ENCODE measurements around the gene PTTG1. TPM values are rescaled to one million over a fixed set of nuclear protein-coding genes. Genes with fewer than 3 reads are reported as not detected.

Gene PTTG1
- total RNA-seq, 1 experiment from 2014 or later, result 183 TPM

DNA sequence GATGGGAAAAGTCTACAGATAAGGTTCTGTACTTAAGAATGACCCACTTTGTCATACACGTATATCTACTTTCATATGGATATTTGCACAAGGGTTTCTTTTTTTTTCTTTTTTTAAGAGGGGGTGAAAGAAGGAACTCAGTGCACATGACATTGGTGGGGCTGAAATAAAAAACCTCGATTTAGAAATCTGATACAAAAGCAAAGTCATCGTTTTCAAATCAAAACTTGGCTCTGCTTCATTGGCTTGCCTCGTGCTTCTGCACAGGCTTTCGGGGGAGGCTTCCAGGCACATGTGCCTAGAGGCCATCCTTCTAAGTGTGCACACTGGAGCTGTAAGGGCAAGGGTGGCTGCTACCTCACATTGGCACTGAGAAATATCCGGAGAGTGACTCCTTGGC lies 31.1 kb downstream of the PTTG1 start:
- intact Hi-C loops (cut with micrococcal nuclease), result no loop called here
- CTCF ChIA-PET, result interaction anchor here (1.2 kb wide), 1 partner anchor 13 kb away, joined by 3 read pairs; no protein-coding TSS in a partner anchor
- POLR2A ChIA-PET, result no interaction called here

GRCh38 chr5:160453751-160454150 lies 32.1 kb downstream of the PTTG1 start:
- Histone ChIP-seq H3K4me3 (replicated peaks in 1 of 2; ENCODE audit: low read depth in 1 of 2, low read length in 2 of 2) (no peak overlapping the region), H3K27ac (ENCODE audit: low read depth, low read length) (no peak overlapping the region), H3K9me3 (ENCODE audit: control insufficient read depth in 1 of 2, insufficient read depth in 1 of 2, low read depth in 1 of 2, low read length in 2 of 2) (no peaks in the 10 kb centered on the region), H3K4me1 (ENCODE audit: control insufficient read depth in 1 of 2, insufficient read depth in 2 of 2, low read length in 2 of 2) (no peaks in the 10 kb centered on the region), H2AFZ (ENCODE audit: low read depth, low read length, poor library complexity, severe bottlenecking) (no peak overlapping the region), H4K20me1 (ENCODE audit: insufficient read depth) (no peaks in the 10 kb centered on the region), H3K27me3 (ENCODE audit: insufficient read depth, low read length) (peaks cover 39% of the 10 kb centered on the region), H3K36me3 (ENCODE audit: control insufficient read depth in 1 of 2, insufficient read depth in 2 of 2, low read length in 2 of 2) (no peaks in the 10 kb centered on the region), H3K9me2 (ENCODE audit: insufficient read depth) (no peaks in the 10 kb centered on the region), H3K79me2 (ENCODE audit: insufficient read depth, low read length) (no peaks in the 10 kb centered on the region), H3K9ac (ENCODE audit: low read length) (no peak overlapping the region), H3K4me2 (ENCODE audit: low read length) (no peak overlapping the region)
- no TSS peak for BruUV-seq (replicated peaks)
- ATAC-seq (no peak), DNase-seq (ENCODE audit: low read depth, low spot score) (no peak)
- TF ChIP-seq ELF1 (IDR thresholded peaks at IDR 0.05; ENCODE audit: borderline replicate concordance, low read depth) (no peak), EZH2phosphoT487 (IDR thresholded peaks at IDR 0.05; ENCODE audit: borderline replicate concordance) (no peak), CEBPB (IDR thresholded peaks at IDR 0.05; ENCODE audit: low read depth) (no peak), EZH2 (IDR thresholded peaks at IDR 0.05) (no peak), YY1 (IDR thresholded peaks at IDR 0.05; ENCODE audit: extremely low read depth, insufficient replicate concordance, low read depth, low read length) (no peak), SP1 (IDR thresholded peaks at IDR 0.05; ENCODE audit: low read depth) (no peak), TCF7L2 (IDR thresholded peaks at IDR 0.05; ENCODE audit: borderline replicate concordance, extremely low read depth, insufficient read depth, insufficient read length) (no peak), SIN3A (IDR thresholded peaks at IDR 0.05; ENCODE audit: low read depth) (no peak)
- TF ChIP-seq, protein P1, sequence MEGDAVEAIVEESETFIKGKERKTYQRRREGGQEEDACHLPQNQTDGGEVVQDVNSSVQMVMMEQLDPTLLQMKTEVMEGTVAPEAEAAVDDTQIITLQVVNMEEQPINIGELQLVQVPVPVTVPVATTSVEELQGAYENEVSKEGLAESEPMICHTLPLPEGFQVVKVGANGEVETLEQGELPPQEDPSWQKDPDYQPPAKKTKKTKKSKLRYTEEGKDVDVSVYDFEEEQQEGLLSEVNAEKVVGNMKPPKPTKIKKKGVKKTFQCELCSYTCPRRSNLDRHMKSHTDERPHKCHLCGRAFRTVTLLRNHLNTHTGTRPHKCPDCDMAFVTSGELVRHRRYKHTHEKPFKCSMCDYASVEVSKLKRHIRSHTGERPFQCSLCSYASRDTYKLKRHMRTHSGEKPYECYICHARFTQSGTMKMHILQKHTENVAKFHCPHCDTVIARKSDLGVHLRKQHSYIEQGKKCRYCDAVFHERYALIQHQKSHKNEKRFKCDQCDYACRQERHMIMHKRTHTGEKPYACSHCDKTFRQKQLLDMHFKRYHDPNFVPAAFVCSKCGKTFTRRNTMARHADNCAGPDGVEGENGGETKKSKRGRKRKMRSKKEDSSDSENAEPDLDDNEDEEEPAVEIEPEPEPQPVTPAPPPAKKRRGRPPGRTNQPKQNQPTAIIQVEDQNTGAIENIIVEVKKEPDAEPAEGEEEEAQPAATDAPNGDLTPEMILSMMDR (IDR thresholded peaks at IDR 0.05 in 2 of 3, conservative IDR thresholded peaks at IDR 0.05 in 1 of 3; ENCODE audit: borderline replicate concordance in 1 of 3, insufficient read depth in 1 of 3, low read depth in 2 of 3, low read length in 2 of 3), result no peak
- TF ChIP-seq, protein P2, sequence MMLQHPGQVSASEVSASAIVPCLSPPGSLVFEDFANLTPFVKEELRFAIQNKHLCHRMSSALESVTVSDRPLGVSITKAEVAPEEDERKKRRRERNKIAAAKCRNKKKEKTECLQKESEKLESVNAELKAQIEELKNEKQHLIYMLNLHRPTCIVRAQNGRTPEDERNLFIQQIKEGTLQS (IDR thresholded peaks at IDR 0.05), result no peak
- TF ChIP-seq, protein P3, sequence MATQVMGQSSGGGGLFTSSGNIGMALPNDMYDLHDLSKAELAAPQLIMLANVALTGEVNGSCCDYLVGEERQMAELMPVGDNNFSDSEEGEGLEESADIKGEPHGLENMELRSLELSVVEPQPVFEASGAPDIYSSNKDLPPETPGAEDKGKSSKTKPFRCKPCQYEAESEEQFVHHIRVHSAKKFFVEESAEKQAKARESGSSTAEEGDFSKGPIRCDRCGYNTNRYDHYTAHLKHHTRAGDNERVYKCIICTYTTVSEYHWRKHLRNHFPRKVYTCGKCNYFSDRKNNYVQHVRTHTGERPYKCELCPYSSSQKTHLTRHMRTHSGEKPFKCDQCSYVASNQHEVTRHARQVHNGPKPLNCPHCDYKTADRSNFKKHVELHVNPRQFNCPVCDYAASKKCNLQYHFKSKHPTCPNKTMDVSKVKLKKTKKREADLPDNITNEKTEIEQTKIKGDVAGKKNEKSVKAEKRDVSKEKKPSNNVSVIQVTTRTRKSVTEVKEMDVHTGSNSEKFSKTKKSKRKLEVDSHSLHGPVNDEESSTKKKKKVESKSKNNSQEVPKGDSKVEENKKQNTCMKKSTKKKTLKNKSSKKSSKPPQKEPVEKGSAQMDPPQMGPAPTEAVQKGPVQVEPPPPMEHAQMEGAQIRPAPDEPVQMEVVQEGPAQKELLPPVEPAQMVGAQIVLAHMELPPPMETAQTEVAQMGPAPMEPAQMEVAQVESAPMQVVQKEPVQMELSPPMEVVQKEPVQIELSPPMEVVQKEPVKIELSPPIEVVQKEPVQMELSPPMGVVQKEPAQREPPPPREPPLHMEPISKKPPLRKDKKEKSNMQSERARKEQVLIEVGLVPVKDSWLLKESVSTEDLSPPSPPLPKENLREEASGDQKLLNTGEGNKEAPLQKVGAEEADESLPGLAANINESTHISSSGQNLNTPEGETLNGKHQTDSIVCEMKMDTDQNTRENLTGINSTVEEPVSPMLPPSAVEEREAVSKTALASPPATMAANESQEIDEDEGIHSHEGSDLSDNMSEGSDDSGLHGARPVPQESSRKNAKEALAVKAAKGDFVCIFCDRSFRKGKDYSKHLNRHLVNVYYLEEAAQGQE (IDR thresholded peaks at IDR 0.05; ENCODE audit: low read depth), result no peak
- TF ChIP-seq, protein P4, sequence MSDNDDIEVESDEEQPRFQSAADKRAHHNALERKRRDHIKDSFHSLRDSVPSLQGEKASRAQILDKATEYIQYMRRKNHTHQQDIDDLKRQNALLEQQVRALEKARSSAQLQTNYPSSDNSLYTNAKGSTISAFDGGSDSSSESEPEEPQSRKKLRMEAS (IDR thresholded peaks at IDR 0.05), result no peak
- intact Hi-C loops (cut with micrococcal nuclease), result no loop called here
- ChIA-PET CTCF (interaction anchor here (1.2 kb wide), 1 partner anchor 15 kb away, joined by 5 read pairs; no protein-coding TSS in a partner anchor), RAD21 (ENCODE audit: low non-redundant PET in 1 of 2, low total read pairs in 2 of 2, uncharacterized antibody in 2 of 2, unreplicated experiment in 2 of 2) (no interaction called here), POLR2A (no interaction called here)

More for the DNA sequence above, 31.1 kb downstream of the PTTG1 start:
- Histone ChIP-seq H3K27me3 (ENCODE audit: insufficient read depth, low read length) (peaks cover 40% of the 10 kb centered on the region), H3K36me3 (ENCODE audit: control insufficient read depth in 1 of 2, insufficient read depth in 2 of 2, low read length in 2 of 2) (no peaks in the 10 kb centered on the region), H3K9me3 (ENCODE audit: control insufficient read depth in 1 of 2, insufficient read depth in 1 of 2, low read depth in 1 of 2, low read length in 2 of 2) (no peaks in the 10 kb centered on the region), H3K9me2 (ENCODE audit: insufficient read depth) (no peaks in the 10 kb centered on the region), H3K4me1 (ENCODE audit: control insufficient read depth in 1 of 2, insufficient read depth in 2 of 2, low read length in 2 of 2) (no peaks in the 10 kb centered on the region), H3K4me2 (ENCODE audit: low read length) (no peak overlapping the region), H3K27ac (ENCODE audit: low read depth, low read length) (no peak overlapping the region), H2AFZ (ENCODE audit: low read depth, low read length, poor library complexity, severe bottlenecking) (no peak overlapping the region), H3K79me2 (ENCODE audit: insufficient read depth, low read length) (no peaks in the 10 kb centered on the region), H3K4me3 (replicated peaks in 1 of 2; ENCODE audit: low read depth in 1 of 2, low read length in 2 of 2) (no peak overlapping the region), H4K20me1 (ENCODE audit: insufficient read depth) (no peaks in the 10 kb centered on the region), H3K9ac (ENCODE audit: low read length) (no peak overlapping the region)
- TF ChIP-seq, protein P2 (IDR thresholded peaks at IDR 0.05), result no peak
- TF ChIP-seq SRF (IDR thresholded peaks at IDR 0.05; ENCODE audit: low read depth), result no peak
- RAD21 ChIA-PET (ENCODE audit: low non-redundant PET in 1 of 2, low total read pairs in 2 of 2, uncharacterized antibody in 2 of 2, unreplicated experiment in 2 of 2), result no interaction called here
- ATAC-seq (no peak), DNase-seq (ENCODE audit: low read depth, low spot score) (no peak)
- no TSS peak for BruUV-seq (replicated peaks)
